ENCODE measurements around the gene ARL6IP4.

The ARL6IP4 gene

GRCh38 chr12:122946690-122947341, 33.7 kb upstream of the ARL6IP4 start:
- no peak overlapping the region for H3K4me3 ChIP-seq (ENCODE audit: low read depth, low read length)
- H3K4me1 ChIP-seq (ENCODE audit: control insufficient read depth, insufficient read depth, low read length), result no peaks in the 10 kb centered on the region
- no peak overlapping the region for H3K27ac ChIP-seq (ENCODE audit: low read depth, low read length)
- no peaks in the 10 kb centered on the region for H3K27me3 ChIP-seq (ENCODE audit: control insufficient read depth, insufficient read depth, low read length)
- no peaks in the 10 kb centered on the region for H3K9me3 ChIP-seq (ENCODE audit: control insufficient read depth, insufficient read depth, low read length)
- H3K36me3 ChIP-seq (ENCODE audit: control insufficient read depth, insufficient read depth, low read length), result no peaks in the 10 kb centered on the region
- H3K9ac ChIP-seq (ENCODE audit: low read depth, low read length), result no peak overlapping the region

GRCh38 chr12:122947352-122947792, 33.1 kb upstream of the ARL6IP4 start:
- Histone ChIP-seq H3K9me3 (ENCODE audit: control insufficient read depth, insufficient read depth, low read length) (no peaks in the 10 kb centered on the region), H3K4me1 (ENCODE audit: control insufficient read depth, insufficient read depth, low read length) (no peaks in the 10 kb centered on the region), H3K27me3 (ENCODE audit: control insufficient read depth, insufficient read depth, low read length) (no peaks in the 10 kb centered on the region), H3K36me3 (ENCODE audit: control insufficient read depth, insufficient read depth, low read length) (no peaks in the 10 kb centered on the region), H3K9ac (ENCODE audit: low read depth, low read length) (no peak overlapping the region), H3K27ac (ENCODE audit: low read depth, low read length) (no peak overlapping the region), H3K4me3 (ENCODE audit: low read depth, low read length) (no peak overlapping the region)

GRCh38 chr12:122948605-122949004, 31.9 kb upstream of the ARL6IP4 start:
- Histone ChIP-seq H3K4me1 (ENCODE audit: control insufficient read depth, insufficient read depth, low read length) (no peaks in the 10 kb centered on the region), H3K9me3 (ENCODE audit: control insufficient read depth, insufficient read depth, low read length) (no peaks in the 10 kb centered on the region), H3K4me3 (ENCODE audit: low read depth, low read length) (no peak overlapping the region), H3K27me3 (ENCODE audit: control insufficient read depth, insufficient read depth, low read length) (no peaks in the 10 kb centered on the region), H3K36me3 (ENCODE audit: control insufficient read depth, insufficient read depth, low read length) (no peaks in the 10 kb centered on the region), H3K27ac (ENCODE audit: low read depth, low read length) (no peak overlapping the region), H3K9ac (ENCODE audit: low read depth, low read length) (no peak overlapping the region)

GRCh38 chr12:122949405-122949804, 31.1 kb upstream of the ARL6IP4 start:
- Histone ChIP-seq H3K27me3 (ENCODE audit: control insufficient read depth, insufficient read depth, low read length) (no peaks in the 10 kb centered on the region), H3K9ac (ENCODE audit: low read depth, low read length) (no peak overlapping the region), H3K9me3 (ENCODE audit: control insufficient read depth, insufficient read depth, low read length) (no peaks in the 10 kb centered on the region), H3K4me3 (ENCODE audit: low read depth, low read length) (no peak overlapping the region), H3K36me3 (ENCODE audit: control insufficient read depth, insufficient read depth, low read length) (no peaks in the 10 kb centered on the region), H3K27ac (ENCODE audit: low read depth, low read length) (no peak overlapping the region), H3K4me1 (ENCODE audit: control insufficient read depth, insufficient read depth, low read length) (no peaks in the 10 kb centered on the region)

- no peaks in the 10 kb centered on the region for H3K27me3 ChIP-seq (ENCODE audit: control insufficient read depth, insufficient read depth, low read length)
- no peaks in the 10 kb centered on the region for H3K36me3 ChIP-seq (ENCODE audit: control insufficient read depth, insufficient read depth, low read length)
- no peaks in the 10 kb centered on the region for H3K4me1 ChIP-seq (ENCODE audit: control insufficient read depth, insufficient read depth, low read length)
- no peak overlapping the region for H3K9ac ChIP-seq (ENCODE audit: low read depth, low read length)
- no peaks in the 10 kb centered on the region for H3K9me3 ChIP-seq (ENCODE audit: control insufficient read depth, insufficient read depth, low read length)
- H3K27ac ChIP-seq (ENCODE audit: low read depth, low read length), result no peak overlapping the region
- H3K4me3 ChIP-seq (ENCODE audit: low read depth, low read length), result no peak overlapping the region
Measured at GRCh38 chr12:122949816-122950675, 30.4 kb upstream of the ARL6IP4 start.

GRCh38 chr12:122951406-122951805, 29.1 kb upstream of the ARL6IP4 start:
- Histone ChIP-seq H3K4me1 (ENCODE audit: control insufficient read depth, insufficient read depth, low read length) (no peaks in the 10 kb centered on the region), H3K27me3 (ENCODE audit: control insufficient read depth, insufficient read depth, low read length) (no peaks in the 10 kb centered on the region), H3K27ac (ENCODE audit: low read depth, low read length) (no peak overlapping the region), H3K9ac (ENCODE audit: low read depth, low read length) (no peak overlapping the region), H3K9me3 (ENCODE audit: control insufficient read depth, insufficient read depth, low read length) (no peaks in the 10 kb centered on the region), H3K4me3 (ENCODE audit: low read depth, low read length) (no peak overlapping the region), H3K36me3 (ENCODE audit: control insufficient read depth, insufficient read depth, low read length) (no peaks in the 10 kb centered on the region)

- Histone ChIP-seq H3K27me3 (ENCODE audit: control insufficient read depth, insufficient read depth, low read length) (no peaks in the 10 kb centered on the region), H3K36me3 (ENCODE audit: control insufficient read depth, insufficient read depth, low read length) (no peaks in the 10 kb centered on the region), H3K9me3 (ENCODE audit: control insufficient read depth, insufficient read depth, low read length) (no peaks in the 10 kb centered on the region), H3K9ac (ENCODE audit: low read depth, low read length) (no peak overlapping the region), H3K27ac (ENCODE audit: low read depth, low read length) (no peak overlapping the region), H3K4me3 (ENCODE audit: low read depth, low read length) (no peak overlapping the region), H3K4me1 (ENCODE audit: control insufficient read depth, insufficient read depth, low read length) (no peaks in the 10 kb centered on the region)
Measured at GRCh38 chr12:122951979-122952892, 28.2 kb upstream of the ARL6IP4 start.

GRCh38 chr12:122955156-122955555, 25.3 kb upstream of the ARL6IP4 start:
- no peaks in the 10 kb centered on the region for H3K9me3 ChIP-seq (ENCODE audit: control insufficient read depth, insufficient read depth, low read length)
- no peak overlapping the region for H3K4me3 ChIP-seq (ENCODE audit: low read depth, low read length)
- H3K27me3 ChIP-seq (ENCODE audit: control insufficient read depth, insufficient read depth, low read length), result no peaks in the 10 kb centered on the region
- H3K36me3 ChIP-seq (ENCODE audit: control insufficient read depth, insufficient read depth, low read length), result no peaks in the 10 kb centered on the region
- no peak overlapping the region for H3K27ac ChIP-seq (ENCODE audit: low read depth, low read length)
- H3K4me1 ChIP-seq (ENCODE audit: control insufficient read depth, insufficient read depth, low read length), result no peaks in the 10 kb centered on the region
- no peak overlapping the region for H3K9ac ChIP-seq (ENCODE audit: low read depth, low read length)

GRCh38 chr12:122956035-122956434, 24.4 kb upstream of the ARL6IP4 start:
- Histone ChIP-seq H3K4me3 (ENCODE audit: low read depth, low read length) (no peak overlapping the region), H3K9me3 (ENCODE audit: control insufficient read depth, insufficient read depth, low read length) (no peaks in the 10 kb centered on the region), H3K4me1 (ENCODE audit: control insufficient read depth, insufficient read depth, low read length) (no peaks in the 10 kb centered on the region), H3K27ac (ENCODE audit: low read depth, low read length) (no peak overlapping the region), H3K36me3 (ENCODE audit: control insufficient read depth, insufficient read depth, low read length) (no peaks in the 10 kb centered on the region), H3K9ac (ENCODE audit: low read depth, low read length) (no peak overlapping the region), H3K27me3 (ENCODE audit: control insufficient read depth, insufficient read depth, low read length) (no peaks in the 10 kb centered on the region)

GRCh38 chr12:122958198-122958888, 22.1 kb upstream of the ARL6IP4 start:
- Histone ChIP-seq H3K4me3 (ENCODE audit: low read depth, low read length) (no peak overlapping the region), H3K4me1 (ENCODE audit: control insufficient read depth, insufficient read depth, low read length) (no peaks in the 10 kb centered on the region), H3K27ac (ENCODE audit: low read depth, low read length) (no peak overlapping the region)

More at GRCh38 chr12:122958198-122958888, 22.1 kb upstream of the ARL6IP4 start:
- Histone ChIP-seq H3K36me3 (ENCODE audit: control insufficient read depth, insufficient read depth, low read length) (no peaks in the 10 kb centered on the region), H3K27me3 (ENCODE audit: control insufficient read depth, insufficient read depth, low read length) (no peaks in the 10 kb centered on the region), H3K9ac (ENCODE audit: low read depth, low read length) (no peak overlapping the region), H3K9me3 (ENCODE audit: control insufficient read depth, insufficient read depth, low read length) (no peaks in the 10 kb centered on the region)
